ENCODE data around the gene EML6. TPM values are rescaled to one million over a fixed set of nuclear protein-coding genes. Genes with fewer than 3 reads are reported as not detected.

The EML6 gene
- total and polyA plus RNA-seq, 10 of the 15 experiments (the other 5 are each of a cell fraction or from before 2014, with no cell fraction given): 0.09 to 0.67 (median 0.21) TPM

GRCh38 chr2:54725343-54726099, 2.1 kb downstream of the EML6 start:
- Histone ChIP-seq H4K20me1 (ENCODE audit: control insufficient read depth, insufficient read depth) (no peaks in the 10 kb centered on the region), H3K9me3 (replicated peaks; ENCODE audit: control insufficient read depth, insufficient read depth, low read length) (no peaks in the 10 kb centered on the region), H3K9ac (ENCODE audit: control insufficient read depth, insufficient read depth, low read length) (no peak overlapping the region), H3K4me3 (no peak overlapping the region), H3K27ac (ENCODE audit: control insufficient read depth, insufficient read depth) (no peak overlapping the region), H3K4me1 (ENCODE audit: control insufficient read depth, insufficient read depth, low read length) (no peaks in the 10 kb centered on the region), H3K79me2 (ENCODE audit: control insufficient read depth, insufficient read depth, low read length) (no peaks in the 10 kb centered on the region), H3K27me3 (replicated peaks in 1 of 2; ENCODE audit: control insufficient read depth in 2 of 2, insufficient read depth in 2 of 2, low read length in 1 of 2) (peaks cover 7 to 12% of the 10 kb centered on the region in 2 experiments), H3K4me2 (ENCODE audit: control insufficient read depth, insufficient read depth) (no peak overlapping the region), H2AFZ (ENCODE audit: control insufficient read depth, low read depth, low read length) (no peak overlapping the region), H3K36me3 (ENCODE audit: control insufficient read depth in 2 of 2, insufficient read depth in 2 of 2, low read length in 1 of 2) (no peaks in the 10 kb centered on the region)
- RAD21 ChIA-PET (ENCODE audit: unreplicated experiment): no interaction called here
- SMC1A ChIA-PET (ENCODE audit: uncharacterized antibody, unreplicated experiment): no interaction called here
- TF ChIP-seq BACH1 (IDR thresholded peaks at IDR 0.05; ENCODE audit: borderline replicate concordance) (no peak), SMAD5 (IDR thresholded peaks at IDR 0.05; ENCODE audit: low read depth) (no peak), ZNF622 (IDR thresholded peaks at IDR 0.05) (no peak), YBX1 (IDR thresholded peaks at IDR 0.05) (no peak), BCL3 (IDR thresholded peaks at IDR 0.05; ENCODE audit: borderline replicate concordance, insufficient read depth, low read depth, low read length, poor library complexity, severe bottlenecking) (no peak), CBX3 (IDR thresholded peaks at IDR 0.05; ENCODE audit: borderline replicate concordance, low read depth) (no peak), ZBTB33 (IDR thresholded peaks at IDR 0.05) (no peak), IKZF1 (conservative IDR thresholded peaks at IDR 0.05) (no peak), CEBPZ (IDR thresholded peaks at IDR 0.05; ENCODE audit: low read depth, low read length) (no peak)
- intact Hi-C loops (cut with micrococcal nuclease; ENCODE audit: unreplicated experiment) (no loop called here), in situ Hi-C loops (cut with MboI) (no loop called here)
- BruUV-seq (replicated peaks): no TSS peak
- DNase-seq (ENCODE audit: low read depth, low spot score) (no peak), ATAC-seq (no peak), FAIRE-seq (no peak)
- 51% methylated on average over 8 of the region's 8 CpGs for WGBS (ENCODE audit: insufficient coverage, insufficient replicate concordance, low lambda C conversion rate, missing lambda C conversion rate)
- CTCF ChIA-PET: interaction anchor here (0.6 to 1.4 kb wide), 2 partner anchors 113 to 456 kb away, joined by 3 read pairs; no protein-coding TSS in a partner anchor
- POLR2A ChIA-PET: no interaction called here

Measured in GM12878 (cell line).